GM21576 (cell line): ENCODE data around the gene CEP68.
"Not testable (repeated sequence)": the region's sequence is repeated elsewhere in the genome, so short reads cannot be mapped to it uniquely, and the experiment has no call there.

ENCODE experiments used
- ATAC-seq: cut with Tn5 transposase; IDR thresholded peaks from one replicate; pipeline ENCODE4 v1.9.1; 2021; ENCODE audit warnings: mild to moderate bottlenecking, moderate library complexity; ENCODE audit not compliant: unreplicated experiment

CEP68 gene

GRCh38 chr2:65056215-65057053 is at the start of gene CEP68:
Gene CEP68, plus strand, starts transcription at chr2:65056416. Its CDS starts 13,029 bp downstream, at chr2:65069445.
- ATAC-seq, result peak; percentile 77

DNA sequence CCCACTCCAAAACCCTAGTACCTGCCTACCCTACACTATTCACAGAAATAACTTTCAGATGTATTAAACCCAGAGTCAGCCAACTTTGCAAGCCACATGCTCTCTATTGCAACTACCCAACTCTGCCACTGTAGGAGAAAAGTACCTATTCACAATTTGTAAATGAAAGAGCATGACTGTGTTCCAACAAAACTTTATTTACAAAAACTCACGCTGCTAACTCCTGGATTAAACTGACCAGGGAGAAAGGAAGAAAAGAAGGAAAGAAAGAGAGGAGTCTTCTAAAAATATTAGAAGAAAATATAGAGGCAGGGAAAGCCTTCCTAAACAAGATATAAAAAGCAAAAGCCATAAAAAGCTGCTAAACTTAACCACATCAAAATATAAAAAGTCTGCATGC is 42.4 kb upstream of the CEP68 start:
- no peak for ATAC-seq

DNA sequence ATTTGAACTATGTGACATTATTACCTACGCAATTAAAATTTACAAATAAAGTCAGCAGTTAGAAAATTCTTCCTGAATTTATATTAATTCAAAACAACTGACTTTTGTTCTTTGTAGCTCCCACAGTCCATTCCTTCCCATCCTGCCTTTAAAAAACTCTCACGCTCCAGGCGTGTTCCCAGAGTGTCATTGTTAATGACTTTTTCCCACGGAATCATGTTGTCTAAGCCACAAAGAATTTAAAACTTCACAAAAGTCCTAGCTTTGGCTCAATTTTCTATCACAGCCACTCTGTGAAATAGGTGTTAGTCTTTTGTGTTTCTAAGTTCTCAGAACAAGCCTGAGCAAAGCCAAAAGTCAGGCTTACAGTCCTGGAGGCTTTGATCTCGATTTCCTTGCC is 40.5 kb upstream of the CEP68 start:
- no peak for ATAC-seq

DNA sequence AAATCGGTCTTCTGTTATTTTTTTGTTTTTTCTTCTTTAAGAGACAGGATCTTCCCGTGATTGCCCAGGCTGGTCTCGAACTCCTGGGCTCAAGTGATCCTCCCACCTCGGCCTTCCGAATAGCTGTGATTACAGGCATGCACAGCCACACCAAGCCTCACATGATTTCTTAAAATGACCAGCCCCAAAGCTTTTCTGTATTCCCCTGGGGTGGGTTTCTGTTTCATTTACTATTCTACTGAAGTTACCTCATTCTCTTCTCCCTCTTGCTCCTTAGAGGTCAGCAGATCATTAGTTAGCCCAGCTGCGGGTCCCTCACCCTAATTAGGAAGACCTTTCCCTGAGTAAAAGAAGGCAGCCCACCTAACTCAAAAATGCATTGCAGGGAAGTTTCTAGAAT is 39.4 kb upstream of the CEP68 start:
- ATAC-seq, result no peak

GRCh38 chr2:65017335-65017734 is 38.9 kb upstream of the CEP68 start:
- no peak for ATAC-seq

DNA sequence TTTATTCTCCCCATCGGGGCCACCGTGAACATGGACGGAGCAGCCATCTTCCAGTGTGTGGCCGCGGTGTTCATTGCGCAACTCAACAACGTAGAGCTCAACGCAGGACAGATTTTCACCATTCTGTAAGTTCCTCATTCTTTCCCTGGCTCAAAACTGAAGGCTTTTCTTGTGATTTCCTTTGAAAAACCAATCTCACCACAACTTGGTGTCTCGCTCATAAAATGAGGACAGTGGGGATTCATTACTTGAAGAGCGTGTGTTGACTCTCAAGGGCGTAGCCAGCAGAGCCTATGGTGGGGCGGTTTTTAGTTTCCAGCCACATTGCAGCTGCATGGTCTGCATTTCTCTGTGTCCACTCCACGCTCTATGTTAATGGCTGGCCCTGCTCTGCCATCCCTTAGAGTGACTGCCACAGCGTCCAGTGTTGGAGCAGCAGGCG is 38.1 kb upstream of the CEP68 start:
- no peak for ATAC-seq

DNA sequence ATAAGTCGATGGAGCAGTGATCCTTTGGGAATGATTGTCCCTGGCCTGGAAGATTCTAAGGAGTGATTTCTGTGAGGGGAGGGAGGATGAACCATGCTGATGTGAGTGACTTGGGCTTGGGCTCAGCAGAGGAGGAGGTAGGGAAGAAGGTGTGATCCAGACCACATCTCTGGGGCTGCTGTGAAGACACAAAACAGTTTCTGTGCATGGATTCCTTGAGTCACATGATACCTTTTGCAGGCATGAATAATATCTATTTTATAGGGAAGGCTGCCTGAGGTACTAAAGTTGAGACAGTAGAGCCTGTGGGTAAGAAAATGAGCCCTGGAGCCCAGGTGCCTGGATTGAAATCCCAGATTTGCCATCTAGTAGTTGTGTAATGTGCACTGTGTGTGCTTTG is 37.2 kb upstream of the CEP68 start:
- ATAC-seq, result no peak

DNA sequence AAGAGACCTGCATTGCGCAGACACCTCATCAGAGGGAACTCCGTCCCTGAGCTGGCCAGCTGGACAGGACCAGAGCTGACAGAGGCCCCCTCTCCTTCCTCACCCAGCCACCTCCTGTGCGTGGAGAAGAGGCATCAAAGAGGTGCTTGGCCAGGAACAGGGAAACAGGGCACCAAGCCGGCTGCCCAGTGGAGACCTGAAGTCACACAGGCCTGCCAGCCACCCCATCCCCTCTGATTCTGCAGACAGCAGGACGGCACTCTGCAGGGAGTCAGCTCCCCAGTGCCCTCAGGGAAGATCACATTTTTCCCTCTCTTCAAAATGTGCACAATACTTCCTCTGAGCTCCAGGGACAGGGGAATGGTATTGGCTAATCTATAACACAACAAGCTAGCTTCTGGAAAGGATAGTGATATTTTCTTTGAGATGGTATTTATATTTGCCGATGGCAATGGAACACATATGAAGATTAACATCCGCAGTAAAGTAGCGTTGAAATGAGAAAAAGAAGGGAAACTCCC is 36.5 kb upstream of the CEP68 start:
- ATAC-seq, result no peak

GRCh38 chr2:65020251-65020650 is 36.0 kb upstream of the CEP68 start:
- not testable (repeated sequence) for ATAC-seq

GRCh38 chr2:65020943-65021528 is 35.2 kb upstream of the CEP68 start:
- ATAC-seq, result no peak

DNA sequence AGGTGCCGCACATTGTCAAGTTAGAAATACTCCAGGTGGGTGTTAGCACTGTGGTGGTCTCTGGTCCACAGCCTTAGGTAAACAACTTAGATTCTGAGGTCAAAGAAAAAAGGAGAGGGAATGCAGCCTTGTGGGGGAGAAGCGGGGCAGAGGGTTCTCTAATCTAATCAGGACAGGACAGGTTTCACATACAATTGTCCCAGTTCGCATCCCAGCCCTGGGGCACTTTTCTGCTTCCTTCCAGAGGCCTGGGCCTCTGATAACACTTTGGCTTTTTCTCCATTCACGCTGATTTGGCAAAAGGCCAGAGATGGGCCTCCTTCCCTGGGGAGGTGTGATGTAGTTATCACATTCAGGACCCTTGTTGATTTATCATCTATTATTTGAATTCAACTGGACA is 34.5 kb upstream of the CEP68 start:
- no peak for ATAC-seq

- no peak for ATAC-seq
These were observed 34.0 kb upstream of the CEP68 start for GRCh38 chr2:65022189-65022588.

- no peak for ATAC-seq
These were observed 32.5 kb upstream of the CEP68 start for GRCh38 chr2:65023742-65024141.

DNA sequence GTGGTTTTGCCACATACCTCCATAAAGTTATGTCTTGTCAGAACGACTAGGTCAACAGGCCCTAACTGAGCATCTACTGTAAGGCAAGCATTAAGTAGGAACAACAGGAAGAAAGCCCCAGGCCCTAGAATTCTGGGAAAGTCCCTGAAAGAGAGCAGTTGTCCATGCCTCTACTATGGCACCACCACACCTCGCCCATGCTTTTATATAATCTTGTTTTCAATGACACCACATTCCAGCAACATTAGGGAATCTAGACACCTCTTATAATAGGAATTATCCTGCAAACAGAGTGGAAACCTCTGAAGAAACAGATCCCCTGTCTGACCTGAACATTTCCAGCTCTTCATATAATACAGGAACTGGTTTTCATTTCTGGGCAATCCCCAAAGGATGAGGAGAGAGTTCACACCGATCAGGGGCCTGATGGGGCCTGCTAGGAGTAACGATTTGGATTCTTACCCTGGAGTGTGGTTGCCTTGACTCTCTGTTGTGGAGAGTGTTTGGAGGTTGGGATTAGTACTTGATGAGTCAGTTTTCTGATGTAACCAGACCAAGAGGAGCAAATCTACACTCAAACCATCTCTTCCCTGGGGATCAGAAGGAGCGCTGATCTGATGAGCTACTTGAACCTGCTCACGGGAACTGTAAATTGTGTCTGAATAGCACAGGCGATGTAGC is 31.9 kb upstream of the CEP68 start:
- no peak for ATAC-seq

- ATAC-seq, result no peak
These were observed 30.6 kb upstream of the CEP68 start for GRCh38 chr2:65025453-65026123.

DNA sequence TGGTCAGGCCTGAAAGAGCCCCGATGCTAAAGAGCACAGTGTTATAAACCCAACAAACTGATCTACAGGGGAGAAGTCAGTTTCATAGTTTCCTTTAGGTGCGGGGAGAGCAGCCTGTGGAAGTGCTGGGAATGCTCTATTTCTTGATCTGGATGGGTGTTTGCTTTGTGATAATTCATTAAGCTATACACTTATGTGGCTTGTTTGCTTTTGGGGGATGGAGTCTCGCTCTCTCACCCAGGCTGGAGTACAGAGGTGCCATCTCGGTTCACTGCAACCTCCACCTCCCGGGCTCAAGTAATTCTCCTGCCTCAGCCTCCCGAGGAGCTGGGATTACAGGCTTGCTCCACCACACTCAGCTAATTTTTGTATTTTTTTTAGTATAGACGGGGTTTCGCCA is 30.1 kb upstream of the CEP68 start:
- ATAC-seq, result no peak

DNA sequence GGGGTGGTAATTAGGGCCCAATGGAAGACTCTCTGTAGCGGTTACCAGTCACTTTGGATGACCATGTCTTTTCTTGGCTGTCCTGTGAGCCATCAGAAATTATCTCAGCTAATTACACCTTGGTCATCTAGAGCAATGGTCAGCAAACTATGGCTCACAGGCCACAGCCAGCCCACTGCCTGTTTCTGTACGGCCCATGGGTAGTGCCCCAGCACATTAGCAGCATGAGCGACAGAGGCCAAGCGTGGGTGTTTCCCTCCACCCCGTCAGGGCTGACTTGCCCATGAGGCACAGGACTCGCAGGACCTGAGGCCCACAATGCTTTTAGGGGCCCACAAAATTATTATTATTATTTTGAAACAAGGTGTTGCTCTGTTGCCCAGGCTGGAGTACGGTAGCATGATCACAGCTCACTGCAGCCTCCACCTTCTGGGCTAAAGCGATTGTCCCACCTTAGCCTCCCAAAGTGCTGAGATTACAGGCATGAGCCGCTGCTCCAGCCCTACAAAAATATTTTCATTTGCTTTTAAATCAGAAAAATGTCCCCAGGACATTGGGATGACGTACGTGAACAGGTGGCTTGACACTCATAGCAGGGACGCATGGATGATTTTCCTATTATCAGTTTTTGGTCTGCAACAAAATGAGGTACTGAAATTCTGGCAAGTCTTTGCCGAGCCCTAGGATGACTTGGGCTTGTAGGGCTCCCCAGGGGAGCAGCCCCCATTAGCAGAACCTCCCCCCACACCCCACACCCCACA is 29.3 kb upstream of the CEP68 start:
- no peak for ATAC-seq

GRCh38 chr2:65027616-65028244 is 28.5 kb upstream of the CEP68 start:
- ATAC-seq, result no peak

DNA sequence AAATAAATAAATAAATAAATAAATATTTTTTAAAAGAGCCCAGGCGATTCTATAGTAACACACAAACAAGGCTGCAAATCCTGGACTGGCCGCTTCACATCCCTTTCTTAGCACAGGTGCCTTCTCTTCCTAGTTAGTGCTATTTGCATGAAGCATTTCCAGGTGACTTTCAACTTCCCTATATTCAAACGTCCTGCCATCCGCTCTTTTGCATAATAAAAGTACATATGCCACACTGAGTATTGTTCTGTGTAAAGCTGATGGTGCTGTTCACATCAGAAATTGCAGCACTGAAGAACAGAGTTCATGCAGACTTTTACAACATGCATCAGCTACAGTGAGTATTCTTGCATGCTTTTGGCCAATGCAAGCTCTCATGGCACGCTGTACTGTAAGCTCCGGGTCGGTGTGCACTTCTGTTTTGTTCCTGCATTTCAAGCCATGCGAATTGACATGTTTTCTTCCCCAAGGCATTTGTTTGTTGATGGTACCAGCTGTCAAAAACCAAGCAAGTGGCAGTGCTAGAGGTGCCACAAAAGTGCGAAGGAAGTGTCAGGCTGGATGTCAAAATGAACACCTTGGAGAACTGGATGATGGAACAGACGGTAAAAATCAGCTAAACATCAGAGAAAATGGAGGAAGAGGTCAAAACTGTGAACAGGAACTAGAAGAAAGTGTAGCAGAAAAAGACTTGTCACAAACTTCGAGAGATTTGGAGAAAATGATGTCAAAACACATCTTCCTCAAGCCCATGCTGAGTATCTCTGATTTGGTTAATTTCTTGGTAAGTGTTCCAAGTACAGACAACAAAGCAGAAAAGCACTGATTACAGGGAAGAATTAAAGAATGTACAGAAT is 25.5 kb upstream of the CEP68 start:
- no peak for ATAC-seq
